PFSK-1 (cell line): ENCODE results near the gene CCNG1.

ENCODE experiments used
- FOXP2 ChIP-seq: optimal IDR thresholded peaks from 2 replicates; pipeline ENCODE3; 2011; ENCODE audit warnings: borderline replicate concordance, control low read depth, inconsistent platforms; ENCODE audit not compliant: insufficient read depth; ENCODE audit errors: extremely low read length, extremely low read depth
- POLR2AphosphoS5 ChIP-seq: IDR thresholded peaks from 2 replicates; pipeline ENCODE4 v1.6.1; 2012; ENCODE audit warnings: low read depth, mild to moderate bottlenecking, control low read depth, low read length, moderate library complexity
- REST ChIP-seq, 2 experiments: IDR thresholded peaks; 2 replicates each; pipeline versions ENCODE4 v1.6.1 to v1.8.0; 2011 to 2012; ENCODE audit warnings: low read depth in 2 of 2, low read length in 2 of 2, control low read depth in 1 of 2, inconsistent platforms in 1 of 2, mild to moderate bottlenecking in 1 of 2, moderate library complexity in 1 of 2; ENCODE audit not compliant: insufficient read depth in 1 of 2
- SIN3A ChIP-seq: IDR thresholded peaks from 2 replicates; pipeline ENCODE4 v1.6.1; 2012; ENCODE audit warnings: mild to moderate bottlenecking, low read length, moderate library complexity, borderline replicate concordance; ENCODE audit not compliant: insufficient read depth
- TAF1 ChIP-seq: IDR thresholded peaks from 2 replicates; pipeline ENCODE4 v1.6.1; 2012; ENCODE audit warnings: low read length, control low read depth, borderline replicate concordance; ENCODE audit not compliant: insufficient read depth

CCNG1 gene

DNA sequence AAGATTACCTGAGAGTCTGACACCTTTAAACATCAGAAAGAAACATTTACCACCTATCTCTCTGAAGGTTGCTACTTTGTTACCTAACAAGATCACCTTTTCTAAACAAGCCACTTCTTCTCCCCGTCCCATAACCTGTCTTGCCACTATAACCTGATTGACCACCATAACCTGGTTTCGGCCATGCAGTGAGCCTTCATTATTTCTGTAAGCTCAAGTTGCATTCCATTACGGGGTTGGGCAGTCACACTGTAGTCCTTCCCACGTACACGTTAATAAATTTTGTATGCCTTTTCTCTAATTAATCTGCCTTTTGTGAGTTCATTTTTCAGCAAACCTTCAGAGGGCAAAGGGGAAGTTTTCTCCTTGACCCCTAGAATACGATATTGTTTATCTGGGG is 28.0 kb upstream of the CCNG1 start:
- TF ChIP-seq FOXP2 (no peak), TAF1 (no peak), SIN3A (no peak), REST (IDR thresholded peaks at IDR 0.05; ENCODE audit: insufficient read depth in 1 of 2, low read depth in 2 of 2, low read length in 2 of 2) (no peak), POLR2AphosphoS5 (no peak)

DNA sequence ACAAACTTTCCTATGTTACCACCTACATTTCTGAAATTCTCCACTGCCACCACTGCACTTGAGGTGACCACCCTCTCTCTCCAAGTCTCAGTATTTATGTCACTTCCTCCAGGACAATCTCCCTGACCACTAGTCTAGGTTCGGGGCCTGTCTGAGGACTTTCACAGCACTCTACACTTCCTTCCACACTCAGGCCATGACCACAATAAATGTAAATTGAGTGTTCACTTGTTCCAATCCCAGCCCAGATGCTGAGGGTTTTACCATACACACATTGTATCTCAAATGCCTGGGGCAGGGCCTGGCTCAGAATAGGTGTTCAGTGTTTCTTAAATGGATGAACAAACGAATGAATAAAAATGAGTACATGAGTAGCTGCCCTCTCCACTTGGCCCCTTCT is 26.9 kb upstream of the CCNG1 start:
- no peak for TF ChIP-seq TAF1
- TF ChIP-seq POLR2AphosphoS5, result no peak
- TF ChIP-seq FOXP2, result no peak
- TF ChIP-seq SIN3A, result no peak
- no peak for TF ChIP-seq REST (IDR thresholded peaks at IDR 0.05; ENCODE audit: insufficient read depth in 1 of 2, low read depth in 2 of 2, low read length in 2 of 2)

DNA sequence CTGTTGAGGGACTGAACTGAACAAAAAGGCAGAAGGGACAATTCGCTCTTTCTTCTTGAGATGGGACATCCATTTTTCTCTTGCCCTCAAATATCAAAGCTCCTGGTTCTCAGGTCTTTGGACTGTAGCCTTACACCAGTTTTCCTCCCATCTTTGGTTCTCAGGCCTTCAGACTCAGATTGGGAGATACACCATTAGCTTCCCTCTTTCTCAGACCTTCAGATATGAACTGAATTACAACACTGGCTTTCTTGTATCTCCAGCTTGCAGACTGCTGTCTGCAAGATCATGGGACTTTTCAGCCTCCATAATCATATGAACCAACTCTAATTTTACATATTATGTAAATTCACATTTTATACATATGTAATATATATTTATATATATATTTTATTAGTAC is 12.6 kb upstream of the CCNG1 start:
- TF ChIP-seq TAF1 (no peak), SIN3A (no peak), FOXP2 (no peak), REST (IDR thresholded peaks at IDR 0.05; ENCODE audit: insufficient read depth in 1 of 2, low read depth in 2 of 2, low read length in 2 of 2) (no peak), POLR2AphosphoS5 (no peak)

- no peak for TF ChIP-seq POLR2AphosphoS5
- TF ChIP-seq REST (IDR thresholded peaks at IDR 0.05; ENCODE audit: insufficient read depth in 1 of 2, low read depth in 2 of 2, low read length in 2 of 2), result no peak
- no peak for TF ChIP-seq FOXP2
- TF ChIP-seq TAF1, result no peak
- no peak for TF ChIP-seq SIN3A
Measured at GRCh38 chr5:163432544-163432943, 4.9 kb upstream of the CCNG1 start.

DNA sequence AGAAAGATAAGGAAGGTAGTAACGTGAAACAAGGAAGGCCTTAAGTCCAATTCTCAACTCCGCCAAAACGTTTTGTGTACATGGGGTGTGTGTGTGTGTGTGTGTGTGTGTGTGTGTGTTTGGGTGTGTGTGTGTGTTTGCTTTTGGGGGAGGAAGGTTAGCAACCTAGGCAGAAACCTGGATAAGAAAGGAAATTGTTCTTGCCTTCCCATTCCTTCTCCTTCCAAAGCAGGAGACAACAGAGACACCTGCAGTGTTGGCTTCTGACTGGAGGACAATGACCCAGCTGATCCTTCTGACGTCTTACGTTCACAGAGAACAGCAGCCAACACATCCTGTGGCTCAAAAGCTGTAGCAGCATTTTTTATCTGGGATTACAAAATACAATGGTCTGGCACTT is 4.1 kb upstream of the CCNG1 start:
- TF ChIP-seq POLR2AphosphoS5 (no peak), REST (IDR thresholded peaks at IDR 0.05; ENCODE audit: insufficient read depth in 1 of 2, low read depth in 2 of 2, low read length in 2 of 2) (no peak), SIN3A (no peak), TAF1 (no peak), FOXP2 (no peak)
